ENCODE data around the gene MAPKAPK3.

The MAPKAPK3 gene

DNA sequence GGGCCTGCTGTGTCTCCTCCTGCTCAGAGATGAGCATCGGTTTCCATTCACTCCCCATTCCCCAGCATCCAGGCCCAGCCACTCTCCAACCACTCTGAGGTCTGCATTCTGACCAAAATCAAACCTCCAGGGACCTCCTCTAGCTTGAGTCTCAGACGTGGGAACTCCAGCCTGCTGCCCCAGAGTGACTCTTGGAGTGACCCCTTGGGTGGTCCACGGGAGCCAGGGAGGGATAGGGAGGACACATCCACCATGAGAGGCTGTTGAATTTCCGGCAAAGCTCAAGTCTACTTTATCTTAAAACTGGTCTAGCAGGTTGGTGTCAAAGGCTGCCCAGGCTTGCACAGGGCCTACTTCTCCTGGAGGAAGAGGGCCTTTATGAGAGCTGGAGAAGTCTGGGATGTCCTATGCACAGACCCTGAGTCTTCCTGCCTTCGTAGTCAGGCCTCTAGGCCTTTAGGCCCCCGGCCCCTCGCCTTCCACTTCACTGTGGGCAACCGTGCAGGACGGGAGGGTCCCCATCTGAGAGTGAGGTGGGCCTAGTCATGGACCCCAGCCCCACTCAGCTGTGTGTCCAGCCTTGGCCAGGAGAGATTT lies 14.3 kb upstream of the MAPKAPK3 start:
- H3K9ac ChIP-seq (ENCODE audit: low read depth, low read length, poor library complexity, severe bottlenecking), result no peak overlapping the region
- H3K4me3 ChIP-seq (ENCODE audit: low read length, poor library complexity, severe bottlenecking), result no peak overlapping the region
- no peak overlapping the region for H2AFZ ChIP-seq (ENCODE audit: low read length)
- H3K4me2 ChIP-seq (ENCODE audit: low read depth, low read length, poor library complexity, severe bottlenecking), result no peak overlapping the region
- H3K9me3 ChIP-seq (ENCODE audit: insufficient read depth, low read depth, low read length), result no peaks in the 10 kb centered on the region
- no peaks in the 10 kb centered on the region for H3K36me3 ChIP-seq (ENCODE audit: insufficient read depth, low read length)
- H3K9me2 ChIP-seq (replicated peaks; ENCODE audit: low read depth, low read length), result no peaks in the 10 kb centered on the region
- no peaks in the 10 kb centered on the region for H3K79me2 ChIP-seq (ENCODE audit: insufficient read depth, low read length)
- H4K20me1 ChIP-seq (ENCODE audit: insufficient read depth, low read length, poor library complexity, severe bottlenecking), result no peaks in the 10 kb centered on the region
- H3K4me1 ChIP-seq (ENCODE audit: insufficient read depth, low read length, poor library complexity, severe bottlenecking), result no peaks in the 10 kb centered on the region
- TF ChIP-seq, protein P1, sequence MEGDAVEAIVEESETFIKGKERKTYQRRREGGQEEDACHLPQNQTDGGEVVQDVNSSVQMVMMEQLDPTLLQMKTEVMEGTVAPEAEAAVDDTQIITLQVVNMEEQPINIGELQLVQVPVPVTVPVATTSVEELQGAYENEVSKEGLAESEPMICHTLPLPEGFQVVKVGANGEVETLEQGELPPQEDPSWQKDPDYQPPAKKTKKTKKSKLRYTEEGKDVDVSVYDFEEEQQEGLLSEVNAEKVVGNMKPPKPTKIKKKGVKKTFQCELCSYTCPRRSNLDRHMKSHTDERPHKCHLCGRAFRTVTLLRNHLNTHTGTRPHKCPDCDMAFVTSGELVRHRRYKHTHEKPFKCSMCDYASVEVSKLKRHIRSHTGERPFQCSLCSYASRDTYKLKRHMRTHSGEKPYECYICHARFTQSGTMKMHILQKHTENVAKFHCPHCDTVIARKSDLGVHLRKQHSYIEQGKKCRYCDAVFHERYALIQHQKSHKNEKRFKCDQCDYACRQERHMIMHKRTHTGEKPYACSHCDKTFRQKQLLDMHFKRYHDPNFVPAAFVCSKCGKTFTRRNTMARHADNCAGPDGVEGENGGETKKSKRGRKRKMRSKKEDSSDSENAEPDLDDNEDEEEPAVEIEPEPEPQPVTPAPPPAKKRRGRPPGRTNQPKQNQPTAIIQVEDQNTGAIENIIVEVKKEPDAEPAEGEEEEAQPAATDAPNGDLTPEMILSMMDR (conservative IDR thresholded peaks at IDR 0.05; ENCODE audit: low read length), result no peak
- no peak for TF ChIP-seq EZH2phosphoT487 (IDR thresholded peaks at IDR 0.05; ENCODE audit: borderline replicate concordance)
- H3K27me3 ChIP-seq (ENCODE audit: insufficient read depth, low read length, poor library complexity, severe bottlenecking), result no peaks in the 10 kb centered on the region
- no peaks in the 10 kb centered on the region for H3F3A ChIP-seq (ENCODE audit: low read depth)

DNA sequence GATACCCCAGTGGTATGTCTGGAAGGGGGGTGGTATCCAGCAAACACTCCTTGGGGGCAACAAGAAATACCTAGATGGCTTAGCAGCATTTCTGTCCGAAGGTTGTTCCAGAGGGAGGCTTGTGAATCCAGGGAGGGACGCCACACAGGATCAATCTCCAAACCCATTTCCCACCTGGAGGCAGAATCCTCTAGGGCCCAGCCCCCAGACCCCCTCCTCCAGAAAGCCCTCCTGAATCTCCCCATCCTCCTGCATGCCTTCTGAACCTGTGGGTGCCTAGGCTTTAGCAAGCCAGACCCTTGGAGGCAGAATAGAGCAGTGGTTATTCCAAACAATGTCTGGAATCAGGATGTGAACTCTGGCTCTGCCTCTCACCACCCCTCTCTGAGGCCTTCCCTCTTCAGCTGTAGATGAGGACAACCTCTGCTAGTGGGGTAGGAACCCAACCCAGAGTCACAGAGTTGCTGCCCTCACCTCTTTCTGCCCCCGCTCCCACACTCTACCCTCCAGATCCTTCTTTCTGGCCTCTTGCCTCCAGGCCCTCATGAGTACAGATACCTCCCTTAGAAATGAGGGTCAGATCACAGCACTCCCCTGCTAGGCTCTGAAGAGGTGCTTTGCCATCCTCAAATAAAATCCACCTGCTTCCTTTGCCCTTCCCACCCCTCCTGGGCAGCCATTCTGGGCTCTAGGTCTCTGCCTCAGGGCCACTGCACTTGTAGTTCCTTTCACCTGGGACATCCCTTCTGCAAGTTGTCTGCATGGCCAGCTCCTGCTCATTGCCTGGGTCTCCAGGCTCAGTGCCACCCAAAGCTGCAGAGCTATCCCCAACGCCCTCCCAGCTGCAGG lies 13.5 kb upstream of the MAPKAPK3 start:
- H3K4me1 ChIP-seq (ENCODE audit: insufficient read depth, low read length, poor library complexity, severe bottlenecking), result no peaks in the 10 kb centered on the region
- H4K20me1 ChIP-seq (ENCODE audit: insufficient read depth, low read length, poor library complexity, severe bottlenecking), result no peaks in the 10 kb centered on the region
- no peak overlapping the region for H3K4me3 ChIP-seq (ENCODE audit: low read length, poor library complexity, severe bottlenecking)
- H3K4me2 ChIP-seq (ENCODE audit: low read depth, low read length, poor library complexity, severe bottlenecking), result no peak overlapping the region
- H3K79me2 ChIP-seq (ENCODE audit: insufficient read depth, low read length), result no peaks in the 10 kb centered on the region
- H3K27me3 ChIP-seq (ENCODE audit: insufficient read depth, low read length, poor library complexity, severe bottlenecking), result no peaks in the 10 kb centered on the region
- no peaks in the 10 kb centered on the region for H3K36me3 ChIP-seq (ENCODE audit: insufficient read depth, low read length)
- no peaks in the 10 kb centered on the region for H3K9me2 ChIP-seq (replicated peaks; ENCODE audit: low read depth, low read length)
- H3K9me3 ChIP-seq (ENCODE audit: insufficient read depth, low read depth, low read length), result no peaks in the 10 kb centered on the region
- no peak overlapping the region for H2AFZ ChIP-seq (ENCODE audit: low read length)
- no peaks in the 10 kb centered on the region for H3F3A ChIP-seq (ENCODE audit: low read depth)
- TF ChIP-seq, protein P1 (conservative IDR thresholded peaks at IDR 0.05; ENCODE audit: low read length), result no peak
- TF ChIP-seq EZH2phosphoT487 (IDR thresholded peaks at IDR 0.05; ENCODE audit: borderline replicate concordance), result no peak
- H3K9ac ChIP-seq (ENCODE audit: low read depth, low read length, poor library complexity, severe bottlenecking), result no peak overlapping the region

- no peak overlapping the region for H3K9ac ChIP-seq (ENCODE audit: low read depth, low read length, poor library complexity, severe bottlenecking)
- TF ChIP-seq EZH2phosphoT487 (IDR thresholded peaks at IDR 0.05; ENCODE audit: borderline replicate concordance), result no peak
- TF ChIP-seq, protein P1 (conservative IDR thresholded peaks at IDR 0.05; ENCODE audit: low read length), result no peak
Observed at GRCh38 chr3:50604110-50604621, 12.8 kb upstream of the MAPKAPK3 start.

More at GRCh38 chr3:50604110-50604621, 12.8 kb upstream of the MAPKAPK3 start:
- no peaks in the 10 kb centered on the region for H3K36me3 ChIP-seq (ENCODE audit: insufficient read depth, low read length)
- H3K4me1 ChIP-seq (ENCODE audit: insufficient read depth, low read length, poor library complexity, severe bottlenecking), result no peaks in the 10 kb centered on the region
- no peaks in the 10 kb centered on the region for H4K20me1 ChIP-seq (ENCODE audit: insufficient read depth, low read length, poor library complexity, severe bottlenecking)
- H3K79me2 ChIP-seq (ENCODE audit: insufficient read depth, low read length), result no peaks in the 10 kb centered on the region
- no peaks in the 10 kb centered on the region for H3K27me3 ChIP-seq (ENCODE audit: insufficient read depth, low read length, poor library complexity, severe bottlenecking)
- H3K9me2 ChIP-seq (replicated peaks; ENCODE audit: low read depth, low read length), result no peaks in the 10 kb centered on the region
- no peaks in the 10 kb centered on the region for H3K9me3 ChIP-seq (ENCODE audit: insufficient read depth, low read depth, low read length)
- H3F3A ChIP-seq (ENCODE audit: low read depth), result no peaks in the 10 kb centered on the region
- no peak overlapping the region for H3K4me2 ChIP-seq (ENCODE audit: low read depth, low read length, poor library complexity, severe bottlenecking)
- no peak overlapping the region for H2AFZ ChIP-seq (ENCODE audit: low read length)
- H3K4me3 ChIP-seq (ENCODE audit: low read length, poor library complexity, severe bottlenecking), result no peak overlapping the region
